HCT116 (cell line): ENCODE data around the gene AFAP1L2. TPM values are rescaled to one million over a fixed set of nuclear protein-coding genes. Genes with fewer than 3 reads are reported as not detected.

ENCODE experiments used
- ATAC-seq: fragments of 200-7000 bp; cut with Tn5 transposase; 2 replicates; pipeline ENCODE4 v1.9.1; 2020; ENCODE audit warnings: mild to moderate bottlenecking, moderate library complexity
- BruUV-seq: library from RNA; stranded (reverse); fragments of 400-500 nt; replicated peaks from 2 replicates; lab custom pipeline; 2021; lab: Mats Ljungman, UMichigan
- CTCF ChIA-PET: fragments of 300-600 bp; sonication (Branson Sonifier 250); formaldehyde crosslinking; loops from one replicate; lab custom pipeline; 2021; ENCODE audit warnings: antibody characterized with exemption; lab: Charles Lee
- POLR2A ChIA-PET: fragments of 300-600, 350-600 bp; sonication (Branson Sonifier 250); formaldehyde crosslinking; loops from one replicate; lab custom pipeline; 2021; ENCODE audit warnings: antibody characterized with exemption; lab: Charles Lee
- RAD21 ChIA-PET, 2 experiments: fragments of 300-600 bp; sonication (Branson Sonifier 250); formaldehyde crosslinking; loops; one replicate each; lab custom pipeline; 2023; ENCODE audit warnings: low total read pairs in 2 of 2; ENCODE audit not compliant: uncharacterized antibody in 2 of 2, unreplicated experiment in 2 of 2, low non-redundant PET in 1 of 2; lab: Charles Lee
- DNase-seq: peaks from one replicate; pipeline ENCODE4 v3.0.0-alpha.2; 2010; ENCODE audit warnings: low read depth, low spot score
- H2AFZ ChIP-seq: fragments of 200-600 bp; shearing (Covaris generic), sonication (generic); 2 replicates; pipeline ENCODE4 v1.6.1; 2017; ENCODE audit warnings: low read depth, mixed run types, mixed read lengths, antibody characterized with exemption, low read length; ENCODE audit not compliant: poor library complexity, severe bottlenecking
- H3K27ac ChIP-seq: 2 replicates; pipeline ENCODE4 v1.5.1; 2012; ENCODE audit warnings: low read depth, low read length
- H3K27me3 ChIP-seq: fragments of 200-600 bp; sonication (generic); 2 replicates; pipeline ENCODE4 v1.6.1; 2016; ENCODE audit warnings: mixed run types, low read length, mixed read lengths; ENCODE audit not compliant: insufficient read depth
- H3K36me3 ChIP-seq, 2 experiments: fragments of 200-500 bp in 1 of 2; fragments of 200-600 bp in 1 of 2; sonication (Bioruptor generic) in 1 of 2; sonication (generic) in 1 of 2; 2 replicates each; pipeline versions ENCODE4 v1.5.1 to v1.6.1; 2014 to 2016; ENCODE audit warnings: low read length in 2 of 2, inconsistent platforms in 1 of 2, mixed read lengths in 1 of 2, mixed run types in 1 of 2; ENCODE audit not compliant: insufficient read depth in 2 of 2, control insufficient read depth in 1 of 2
- H3K4me1 ChIP-seq, 2 experiments: fragments of 200-600 bp in 1 of 2; sonication (generic) in 1 of 2; 2 replicates each; pipeline versions ENCODE4 v1.5.1 to v1.6.1; 2012 to 2017; ENCODE audit warnings: low read length in 2 of 2, inconsistent platforms in 1 of 2, mild to moderate bottlenecking in 1 of 2, mixed read lengths in 1 of 2, mixed run types in 1 of 2, moderate library complexity in 1 of 2; ENCODE audit not compliant: insufficient read depth in 2 of 2, control insufficient read depth in 1 of 2
- H3K4me2 ChIP-seq: fragments of 200-600 bp; sonication (generic); 2 replicates; pipeline ENCODE4 v1.6.1; 2017; ENCODE audit warnings: mixed run types, low read length, mixed read lengths
- H3K4me3 ChIP-seq, 2 experiments: fragments of 200-600 bp in 1 of 2; sonication (generic) in 1 of 2; replicated peaks in 1 of 2; 2 replicates each; pipeline ENCODE4 v1.5.1; 2011 to 2016; ENCODE audit warnings: low read length in 2 of 2, control low read depth in 1 of 2, low read depth in 1 of 2, mild to moderate bottlenecking in 1 of 2, mixed read lengths in 1 of 2, mixed run types in 1 of 2
- H3K79me2 ChIP-seq: fragments of 200-600 bp; sonication (generic); 2 replicates; pipeline ENCODE4 v1.6.1; 2017; ENCODE audit warnings: mild to moderate bottlenecking, mixed run types, low read length, moderate library complexity, mixed read lengths; ENCODE audit not compliant: insufficient read depth
- H3K9ac ChIP-seq: fragments of 200-600 bp; sonication (generic); 2 replicates; pipeline ENCODE4 v1.6.1; 2016; ENCODE audit warnings: low read length, mixed read lengths
- H3K9me2 ChIP-seq: fragments of 200-600 bp; sonication (generic), shearing (Covaris generic); 2 replicates; pipeline ENCODE4 v1.6.1; 2017; ENCODE audit warnings: mixed run types, mild to moderate bottlenecking, moderate library complexity; ENCODE audit not compliant: insufficient read depth
- H3K9me3 ChIP-seq, 2 experiments: fragments of 200-500 bp in 1 of 2; fragments of 200-600 bp in 1 of 2; sonication (Bioruptor generic) in 1 of 2; sonication (generic) in 1 of 2; 2 replicates each; pipeline ENCODE4 v1.6.1; 2014 to 2017; ENCODE audit warnings: low read length in 2 of 2, mixed read lengths in 2 of 2, inconsistent platforms in 1 of 2, low read depth in 1 of 2, mild to moderate bottlenecking in 1 of 2, mixed run types in 1 of 2, moderate library complexity in 1 of 2; ENCODE audit not compliant: control insufficient read depth in 1 of 2, insufficient read depth in 1 of 2
- H4K20me1 ChIP-seq: fragments of 200-600 bp; sonication (generic), shearing (Covaris generic); 2 replicates; pipeline ENCODE4 v1.6.1; 2017; ENCODE audit warnings: mixed run types, mild to moderate bottlenecking, moderate library complexity; ENCODE audit not compliant: insufficient read depth
- ELF1 ChIP-seq: IDR thresholded peaks from 2 replicates; pipeline ENCODE4 v1.6.1; 2012; ENCODE audit warnings: low read depth, borderline replicate concordance
- EZH2 ChIP-seq: fragments of 200-600 bp; sonication (generic); IDR thresholded peaks from 2 replicates; pipeline ENCODE4 v1.6.1; 2017; ENCODE audit warnings: antibody characterized with exemption, mixed run types
- JUND ChIP-seq: IDR thresholded peaks from 2 replicates; pipeline ENCODE4 v1.6.1; 2012
- POLR2A ChIP-seq: IDR thresholded peaks from 2 replicates; pipeline ENCODE4 v1.7.0; 2011; ENCODE audit warnings: borderline replicate concordance; ENCODE audit not compliant: insufficient read depth, insufficient read length; ENCODE audit errors: extremely low read depth
- POLR2AphosphoS5 ChIP-seq: IDR thresholded peaks from 2 replicates; pipeline ENCODE4 v1.6.1; 2011; ENCODE audit warnings: mild to moderate bottlenecking, low read depth, low read length, moderate library complexity
- RAD21 ChIP-seq: IDR thresholded peaks from 2 replicates; pipeline ENCODE4 v1.6.1; 2012; ENCODE audit warnings: low read depth, mild to moderate bottlenecking
- SIN3A ChIP-seq: IDR thresholded peaks from 2 replicates; pipeline ENCODE4 v1.6.1; 2012; ENCODE audit warnings: low read depth
- SP1 ChIP-seq: IDR thresholded peaks from 2 replicates; pipeline ENCODE4 v1.6.1; 2012; ENCODE audit warnings: low read depth
- SRF ChIP-seq: IDR thresholded peaks from 2 replicates; pipeline ENCODE4 v1.6.1; 2012; ENCODE audit warnings: low read depth
- TCF7L2 ChIP-seq: IDR thresholded peaks from 2 replicates; pipeline ENCODE4 v1.7.0; 2011; ENCODE audit warnings: borderline replicate concordance, inconsistent platforms; ENCODE audit not compliant: insufficient read depth, insufficient read length; ENCODE audit errors: extremely low read depth
- YY1 ChIP-seq: IDR thresholded peaks from 2 replicates; pipeline ENCODE4 v1.6.1; 2011; ENCODE audit warnings: low read length, low read depth, moderate library complexity, mild to moderate bottlenecking; ENCODE audit not compliant: insufficient replicate concordance; ENCODE audit errors: extremely low read depth
- ZFX ChIP-seq: fragments of 450-650 bp; IDR thresholded peaks from 2 replicates; pipeline ENCODE4 v1.6.1; 2017
- ZNF274 ChIP-seq: fragments of 200-500 bp; sonication (Bioruptor generic); IDR thresholded peaks from 2 replicates; pipeline ENCODE4 v1.6.1; 2014; ENCODE audit warnings: mild to moderate bottlenecking, low read depth, low read length, inconsistent platforms
- intact Hi-C: fragments of 100-400 bp; cut with micrococcal nuclease; formaldehyde crosslinking; loops from 2 replicates; pipeline ENCODE4 v1.10.0; 2022
- total RNA-seq: library from RNA; stranded (reverse); gene quantifications from one replicate; pipeline ENCODE4 v1.2.1, GENCODE V29; 2021; ENCODE audit not compliant: unreplicated experiment
- TF ChIP-seq, protein P1 (sequence below): IDR thresholded peaks from 2 replicates; pipeline ENCODE4 v1.6.1; 2012
- TF ChIP-seq, protein P2 (sequence below): IDR thresholded peaks from 2 replicates; pipeline ENCODE4 v1.6.1; 2012
- TF ChIP-seq, protein P3 (sequence below): IDR thresholded peaks from 2 replicates; pipeline ENCODE4 v1.6.1; 2011; ENCODE audit warnings: mild to moderate bottlenecking, low read length, moderate library complexity; ENCODE audit not compliant: insufficient replicate concordance; ENCODE audit errors: extremely low read depth
- TF ChIP-seq, protein P4 (sequence below), 3 experiments: fragments of 200-600 bp in 1 of 3; sonication (generic) in 1 of 3; IDR thresholded peaks in 2 of 3; conservative IDR thresholded peaks in 1 of 3; 2 replicates each; pipeline ENCODE4 v1.5.1; 2012 to 2017; ENCODE audit warnings: low read depth in 2 of 3, low read length in 2 of 3, antibody characterized with exemption in 1 of 3, borderline replicate concordance in 1 of 3, control low read depth in 1 of 3, mild to moderate bottlenecking in 1 of 3, mixed read lengths in 1 of 3, mixed run types in 1 of 3, moderate library complexity in 1 of 3; ENCODE audit not compliant: insufficient read depth in 1 of 3
- TF ChIP-seq, protein P5 (sequence below): IDR thresholded peaks from 2 replicates; pipeline ENCODE4 v1.6.1; 2012; ENCODE audit warnings: low read depth

Gene AFAP1L2
- total RNA-seq, 1 experiment from 2014 or later: 0.93 TPM

DNA sequence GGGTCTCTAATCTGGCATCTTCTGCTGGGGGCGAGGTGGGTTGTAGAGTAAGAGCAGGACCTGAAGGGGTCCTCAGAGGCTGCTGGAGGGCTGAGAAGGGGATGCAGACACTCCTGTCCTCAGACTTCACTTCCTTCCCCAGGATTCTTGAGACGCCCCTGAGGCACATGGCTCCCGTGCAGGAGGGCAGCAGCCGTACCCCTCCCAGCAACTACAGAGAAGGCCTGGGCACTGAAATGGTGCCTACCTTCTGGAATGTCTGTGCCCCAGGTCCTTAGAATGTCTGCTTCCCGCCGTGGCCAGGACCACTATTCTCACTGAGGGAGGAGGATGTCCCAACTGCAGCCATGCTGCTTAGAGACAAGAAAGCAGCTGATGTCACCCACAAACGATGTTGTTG is 113.2 kb downstream of the AFAP1L2 start:
- RAD21 ChIA-PET: no interaction called here
- Histone ChIP-seq H4K20me1 (no peaks in the 10 kb centered on the region), H3K36me3 (no peaks in the 10 kb centered on the region), H2AFZ (no peak overlapping the region), H3K9me2 (no peaks in the 10 kb centered on the region), H3K4me1 (no peaks in the 10 kb centered on the region), H3K4me2 (no peak overlapping the region), H3K27ac (no peak overlapping the region)
- ATAC-seq: no peak
- POLR2A ChIA-PET: no interaction called here
- CTCF ChIA-PET: no interaction called here
- TF ChIP-seq TCF7L2 (no peak), JUND (no peak), SIN3A (no peak), YY1 (no peak), POLR2AphosphoS5 (no peak), SRF (no peak), SP1 (no peak), RAD21 (no peak), ZNF274 (no peak), ZFX (no peak), EZH2 (no peak), POLR2A (no peak), ELF1 (no peak)
- TF ChIP-seq, protein P1, sequence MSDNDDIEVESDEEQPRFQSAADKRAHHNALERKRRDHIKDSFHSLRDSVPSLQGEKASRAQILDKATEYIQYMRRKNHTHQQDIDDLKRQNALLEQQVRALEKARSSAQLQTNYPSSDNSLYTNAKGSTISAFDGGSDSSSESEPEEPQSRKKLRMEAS: no peak
- TF ChIP-seq, protein P2, sequence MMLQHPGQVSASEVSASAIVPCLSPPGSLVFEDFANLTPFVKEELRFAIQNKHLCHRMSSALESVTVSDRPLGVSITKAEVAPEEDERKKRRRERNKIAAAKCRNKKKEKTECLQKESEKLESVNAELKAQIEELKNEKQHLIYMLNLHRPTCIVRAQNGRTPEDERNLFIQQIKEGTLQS: no peak
- TF ChIP-seq, protein P3, sequence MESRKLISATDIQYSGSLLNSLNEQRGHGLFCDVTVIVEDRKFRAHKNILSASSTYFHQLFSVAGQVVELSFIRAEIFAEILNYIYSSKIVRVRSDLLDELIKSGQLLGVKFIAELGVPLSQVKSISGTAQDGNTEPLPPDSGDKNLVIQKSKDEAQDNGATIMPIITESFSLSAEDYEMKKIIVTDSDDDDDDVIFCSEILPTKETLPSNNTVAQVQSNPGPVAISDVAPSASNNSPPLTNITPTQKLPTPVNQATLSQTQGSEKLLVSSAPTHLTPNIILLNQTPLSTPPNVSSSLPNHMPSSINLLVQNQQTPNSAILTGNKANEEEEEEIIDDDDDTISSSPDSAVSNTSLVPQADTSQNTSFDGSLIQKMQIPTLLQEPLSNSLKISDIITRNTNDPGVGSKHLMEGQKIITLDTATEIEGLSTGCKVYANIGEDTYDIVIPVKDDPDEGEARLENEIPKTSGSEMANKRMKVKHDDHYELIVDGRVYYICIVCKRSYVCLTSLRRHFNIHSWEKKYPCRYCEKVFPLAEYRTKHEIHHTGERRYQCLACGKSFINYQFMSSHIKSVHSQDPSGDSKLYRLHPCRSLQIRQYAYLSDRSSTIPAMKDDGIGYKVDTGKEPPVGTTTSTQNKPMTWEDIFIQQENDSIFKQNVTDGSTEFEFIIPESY: no peak
- TF ChIP-seq, protein P4, sequence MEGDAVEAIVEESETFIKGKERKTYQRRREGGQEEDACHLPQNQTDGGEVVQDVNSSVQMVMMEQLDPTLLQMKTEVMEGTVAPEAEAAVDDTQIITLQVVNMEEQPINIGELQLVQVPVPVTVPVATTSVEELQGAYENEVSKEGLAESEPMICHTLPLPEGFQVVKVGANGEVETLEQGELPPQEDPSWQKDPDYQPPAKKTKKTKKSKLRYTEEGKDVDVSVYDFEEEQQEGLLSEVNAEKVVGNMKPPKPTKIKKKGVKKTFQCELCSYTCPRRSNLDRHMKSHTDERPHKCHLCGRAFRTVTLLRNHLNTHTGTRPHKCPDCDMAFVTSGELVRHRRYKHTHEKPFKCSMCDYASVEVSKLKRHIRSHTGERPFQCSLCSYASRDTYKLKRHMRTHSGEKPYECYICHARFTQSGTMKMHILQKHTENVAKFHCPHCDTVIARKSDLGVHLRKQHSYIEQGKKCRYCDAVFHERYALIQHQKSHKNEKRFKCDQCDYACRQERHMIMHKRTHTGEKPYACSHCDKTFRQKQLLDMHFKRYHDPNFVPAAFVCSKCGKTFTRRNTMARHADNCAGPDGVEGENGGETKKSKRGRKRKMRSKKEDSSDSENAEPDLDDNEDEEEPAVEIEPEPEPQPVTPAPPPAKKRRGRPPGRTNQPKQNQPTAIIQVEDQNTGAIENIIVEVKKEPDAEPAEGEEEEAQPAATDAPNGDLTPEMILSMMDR (IDR thresholded peaks at IDR 0.05 in 2 of 3, conservative IDR thresholded peaks at IDR 0.05 in 1 of 3; ENCODE audit: borderline replicate concordance in 1 of 3, insufficient read depth in 1 of 3, low read depth in 2 of 3, low read length in 2 of 3): no peak
- TF ChIP-seq, protein P5, sequence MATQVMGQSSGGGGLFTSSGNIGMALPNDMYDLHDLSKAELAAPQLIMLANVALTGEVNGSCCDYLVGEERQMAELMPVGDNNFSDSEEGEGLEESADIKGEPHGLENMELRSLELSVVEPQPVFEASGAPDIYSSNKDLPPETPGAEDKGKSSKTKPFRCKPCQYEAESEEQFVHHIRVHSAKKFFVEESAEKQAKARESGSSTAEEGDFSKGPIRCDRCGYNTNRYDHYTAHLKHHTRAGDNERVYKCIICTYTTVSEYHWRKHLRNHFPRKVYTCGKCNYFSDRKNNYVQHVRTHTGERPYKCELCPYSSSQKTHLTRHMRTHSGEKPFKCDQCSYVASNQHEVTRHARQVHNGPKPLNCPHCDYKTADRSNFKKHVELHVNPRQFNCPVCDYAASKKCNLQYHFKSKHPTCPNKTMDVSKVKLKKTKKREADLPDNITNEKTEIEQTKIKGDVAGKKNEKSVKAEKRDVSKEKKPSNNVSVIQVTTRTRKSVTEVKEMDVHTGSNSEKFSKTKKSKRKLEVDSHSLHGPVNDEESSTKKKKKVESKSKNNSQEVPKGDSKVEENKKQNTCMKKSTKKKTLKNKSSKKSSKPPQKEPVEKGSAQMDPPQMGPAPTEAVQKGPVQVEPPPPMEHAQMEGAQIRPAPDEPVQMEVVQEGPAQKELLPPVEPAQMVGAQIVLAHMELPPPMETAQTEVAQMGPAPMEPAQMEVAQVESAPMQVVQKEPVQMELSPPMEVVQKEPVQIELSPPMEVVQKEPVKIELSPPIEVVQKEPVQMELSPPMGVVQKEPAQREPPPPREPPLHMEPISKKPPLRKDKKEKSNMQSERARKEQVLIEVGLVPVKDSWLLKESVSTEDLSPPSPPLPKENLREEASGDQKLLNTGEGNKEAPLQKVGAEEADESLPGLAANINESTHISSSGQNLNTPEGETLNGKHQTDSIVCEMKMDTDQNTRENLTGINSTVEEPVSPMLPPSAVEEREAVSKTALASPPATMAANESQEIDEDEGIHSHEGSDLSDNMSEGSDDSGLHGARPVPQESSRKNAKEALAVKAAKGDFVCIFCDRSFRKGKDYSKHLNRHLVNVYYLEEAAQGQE: no peak
- TF ChIP-seq, all 23 proteins: peak for 0
- no peak for DNase-seq
- no peak overlapping the region for H3K9ac ChIP-seq
- no peaks in the 10 kb centered on the region for H3K79me2 ChIP-seq
- intact Hi-C loops: no loop called here
- H3K27me3 ChIP-seq: no peaks in the 10 kb centered on the region
- peaks cover 14 to 16% of the 10 kb centered on the region in 2 experiments; a peak in 3 of 4 replicates for H3K9me3 ChIP-seq
- BruUV-seq: no TSS peak
- no peak overlapping the region for H3K4me3 ChIP-seq
